GM18858 (cell line): ENCODE results near the gene CASD1.
A peak's percentile ranks its signal among the peaks of the same experiment; 100 is the strongest.

Experiments used
- ATAC-seq: cut with Tn5 transposase; IDR thresholded peaks from one replicate; pipeline ENCODE4 v1.9.1; 2021; ENCODE audit not compliant: unreplicated experiment

Gene CASD1

DNA sequence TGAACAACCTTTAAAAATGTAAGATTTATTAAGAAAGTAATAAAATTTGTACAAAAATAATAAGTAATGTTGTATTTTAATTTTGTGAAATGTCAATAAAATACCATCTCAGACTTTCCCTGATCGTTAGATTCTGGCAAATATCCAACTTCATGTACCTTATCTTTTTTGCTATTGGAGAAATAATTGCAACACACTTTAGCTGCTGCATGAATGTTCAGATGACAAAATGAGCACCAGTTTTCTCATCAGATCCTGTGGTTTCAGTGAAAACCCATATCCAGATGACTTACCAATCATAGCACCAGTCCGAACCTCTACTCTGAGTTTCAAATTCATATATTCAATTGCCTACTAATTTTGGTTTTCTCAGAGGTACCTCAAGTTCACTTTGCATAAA lies 69.9 kb downstream of the CASD1 start:
- no peak for ATAC-seq

DNA sequence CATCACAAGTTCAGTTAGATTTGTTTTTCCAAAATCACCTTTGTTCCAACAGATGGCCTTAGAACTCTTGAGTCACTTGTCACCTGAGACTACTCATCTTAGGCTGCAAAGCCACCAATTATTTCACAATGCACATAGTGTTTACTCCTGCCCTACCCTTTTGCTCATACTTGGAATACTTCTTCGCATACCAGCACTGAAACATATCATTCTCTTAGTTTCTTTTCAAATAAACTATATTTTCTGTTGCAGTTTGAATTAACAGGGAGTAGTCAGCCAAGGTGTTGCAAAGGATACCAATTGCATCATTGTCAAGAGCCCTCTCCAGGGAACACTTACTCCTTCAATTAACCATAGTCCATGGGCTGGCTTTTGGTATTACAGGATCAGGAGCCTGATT lies 71.0 kb downstream of the CASD1 start:
- no peak for ATAC-seq

DNA sequence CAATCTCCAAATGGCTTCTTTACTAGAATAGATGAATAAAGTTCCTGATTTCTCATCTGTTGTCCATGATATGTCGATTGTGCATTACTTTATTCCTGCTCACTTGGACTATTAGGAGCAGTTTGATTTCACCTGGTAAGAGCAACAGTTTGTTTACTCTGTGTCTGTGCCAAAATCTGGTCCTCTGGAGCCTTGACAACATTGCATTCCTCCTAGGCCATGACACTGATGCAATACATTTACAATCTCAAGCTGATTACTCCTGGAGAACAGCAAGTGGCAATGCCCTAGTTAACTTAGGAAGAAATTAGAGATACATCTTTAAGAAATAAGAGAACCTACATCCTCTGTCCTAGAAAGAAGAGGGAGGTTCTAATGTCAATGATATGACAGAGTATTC lies 74.5 kb downstream of the CASD1 start:
- no peak for ATAC-seq

DNA sequence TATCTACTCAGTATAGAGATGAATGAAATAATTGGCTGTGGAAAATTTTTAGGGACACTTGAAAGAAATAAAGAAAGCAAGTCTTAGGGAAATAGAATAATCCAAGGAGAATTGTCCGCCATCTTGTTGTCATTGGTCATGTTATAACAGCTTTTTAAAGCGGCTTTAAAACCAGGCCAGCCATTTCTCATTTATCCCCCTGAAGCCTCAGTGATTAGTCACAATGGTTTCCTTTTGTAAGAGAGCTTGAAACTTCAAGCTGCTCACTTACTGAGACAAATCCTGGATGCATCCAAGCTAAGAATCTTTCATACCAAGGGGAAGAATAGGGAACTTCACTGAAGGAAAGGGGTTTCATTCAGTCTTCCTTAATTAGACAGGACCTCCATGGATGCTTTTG lies 78.5 kb downstream of the CASD1 start:
- no peak for ATAC-seq

DNA sequence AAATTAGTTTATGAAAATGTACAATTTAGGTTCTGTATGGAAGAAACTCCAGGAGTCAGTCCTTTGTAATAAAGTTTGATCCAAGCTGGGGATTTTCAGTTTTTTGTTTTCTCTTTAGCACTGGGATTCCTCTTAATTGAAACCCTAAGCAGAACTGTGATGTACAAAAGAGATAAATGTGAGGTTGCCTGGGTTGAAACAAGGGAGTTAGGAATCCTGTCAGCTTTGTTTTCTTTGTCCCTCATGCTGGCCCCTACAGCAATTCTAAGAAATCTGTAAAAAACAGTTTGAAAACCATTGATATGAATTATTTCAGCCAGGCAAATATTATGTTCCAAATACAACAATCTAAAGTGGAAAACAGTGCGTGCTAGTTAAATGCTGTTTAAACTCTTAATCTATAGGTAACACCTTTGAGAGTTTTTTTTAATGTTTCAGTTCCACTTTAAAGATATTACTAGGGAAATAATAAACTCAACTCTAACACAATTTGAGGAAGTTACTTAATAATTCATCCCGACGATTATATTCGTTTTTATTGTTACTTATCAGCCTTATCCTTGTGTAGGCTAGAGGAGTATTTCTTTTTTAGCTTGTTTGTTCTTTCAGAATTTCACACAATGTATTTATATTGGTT lies 81.0 kb downstream of the CASD1 start:
- no peak for ATAC-seq

DNA sequence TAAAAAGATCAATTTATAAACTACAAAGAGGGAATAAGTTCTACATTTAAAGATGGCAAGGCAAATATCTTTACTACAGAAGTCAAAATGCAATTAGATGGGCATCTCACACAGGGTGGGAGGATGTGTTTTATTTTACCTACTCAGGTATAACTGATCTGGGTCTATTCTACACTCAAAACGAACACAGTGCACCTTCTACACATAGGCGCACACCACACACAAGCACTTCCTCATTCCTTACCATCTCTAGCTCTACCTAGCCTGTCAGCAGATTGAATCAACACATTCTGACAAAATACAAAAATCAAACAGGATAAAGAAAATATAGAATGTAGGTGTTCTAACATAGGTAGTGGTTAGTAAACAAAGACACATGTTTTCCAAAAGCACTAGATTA lies 81.6 kb downstream of the CASD1 start:
- ATAC-seq, result peak; percentile 74

DNA sequence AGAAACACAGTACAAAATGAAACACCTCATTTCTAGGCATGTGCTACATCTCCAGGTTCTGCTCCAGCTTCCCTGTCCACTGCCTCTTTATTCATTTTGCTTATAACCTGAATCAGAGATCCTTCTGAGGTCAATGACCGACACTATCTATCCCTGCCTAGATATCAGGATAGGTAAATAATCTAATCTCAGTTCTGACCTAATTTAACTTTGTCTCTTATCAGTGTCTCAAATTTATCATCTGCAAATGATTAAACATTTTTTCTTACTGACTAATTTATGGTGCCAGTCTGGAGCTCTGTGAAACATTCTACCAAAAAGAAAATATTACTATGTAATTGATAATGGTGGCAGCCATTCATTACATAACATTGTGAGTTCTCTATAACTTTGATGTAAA lies 85.3 kb downstream of the CASD1 start:
- ATAC-seq, result no peak

DNA sequence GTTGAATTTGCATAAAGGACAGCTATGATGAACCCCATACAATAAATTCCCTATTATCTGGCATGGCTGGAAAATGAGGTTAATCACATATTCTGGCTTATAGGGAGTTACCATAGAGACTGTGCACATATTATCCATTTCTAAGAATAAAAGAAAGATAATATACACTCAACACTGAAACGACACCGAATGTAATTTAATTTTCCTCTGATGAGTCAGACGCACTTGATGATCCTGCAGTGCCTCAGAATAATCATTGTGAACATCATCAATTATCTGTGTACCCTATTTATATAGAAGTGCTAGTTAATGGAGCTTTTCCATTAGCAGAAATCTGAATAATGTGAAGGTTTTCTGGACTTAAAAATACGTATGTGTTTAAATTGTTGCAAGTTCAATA lies 86.1 kb downstream of the CASD1 start:
- ATAC-seq, result no peak

DNA sequence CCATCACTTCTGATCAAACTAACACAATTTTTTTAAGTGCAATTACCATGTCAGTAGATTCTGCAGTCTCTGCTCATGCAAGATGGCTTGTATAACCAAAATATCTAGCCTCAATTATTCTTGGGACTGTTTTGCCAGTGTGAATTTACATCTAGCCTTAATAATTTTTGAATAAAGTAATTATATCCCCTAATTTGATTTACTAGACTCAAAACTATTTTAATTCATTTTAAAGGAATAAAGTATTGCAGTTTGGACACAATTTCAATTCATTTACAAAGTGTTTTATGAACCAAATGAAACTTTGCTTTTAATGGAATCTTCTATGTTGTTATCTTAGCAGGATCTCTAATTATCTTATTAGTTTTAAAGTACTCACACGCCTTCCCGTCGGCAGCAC lies 90.7 kb downstream of the CASD1 start:
- ATAC-seq, result no peak

DNA sequence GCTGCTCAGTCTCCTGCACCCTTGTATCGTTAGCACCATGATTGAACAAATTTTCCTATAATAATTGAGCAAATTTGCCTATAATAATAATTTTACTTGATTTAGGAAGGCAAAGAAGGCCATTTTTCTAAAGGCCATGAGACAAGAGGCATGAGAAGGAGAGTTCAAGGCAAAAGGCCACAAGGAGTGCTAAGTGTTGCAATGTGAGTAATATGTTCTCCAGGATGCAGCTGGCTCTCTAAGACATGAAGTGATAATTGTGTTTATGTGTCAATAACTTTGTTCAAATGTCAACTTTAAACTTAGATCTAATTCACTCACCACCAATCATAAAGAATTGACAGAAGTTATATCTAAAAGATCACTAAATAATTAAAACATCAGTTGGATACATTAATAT lies 92.6 kb downstream of the CASD1 start:
- no peak for ATAC-seq

DNA sequence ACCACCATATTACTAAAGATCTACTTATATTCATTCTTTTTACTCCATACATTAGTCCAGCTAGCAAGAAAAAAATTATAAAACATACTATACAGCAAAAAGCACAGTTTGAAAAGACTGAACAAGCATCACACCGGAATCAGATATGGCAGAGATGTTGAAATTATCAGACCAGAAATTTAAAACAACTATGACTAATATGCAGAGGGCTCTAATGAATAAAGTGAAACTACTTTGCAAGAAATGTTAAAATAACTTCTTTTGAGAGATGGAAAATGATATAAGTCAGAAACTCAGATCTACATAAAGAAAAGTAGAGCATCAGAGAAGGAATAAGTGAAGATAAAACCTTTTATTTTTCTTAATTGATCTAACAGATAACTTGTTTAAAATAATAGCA lies 95.4 kb downstream of the CASD1 start:
- peak; percentile 90 for ATAC-seq
